GM21390 (cell line): ENCODE results near the gene SCYGR6.

Experiments
- ATAC-seq: cut with Tn5 transposase; IDR thresholded peaks from one replicate; pipeline ENCODE4 v1.9.1; 2021; ENCODE audit not compliant: unreplicated experiment

SCYGR6 gene

GRCh38 chr2:227716501-227716900, 8.1 kb downstream of the SCYGR6 start:
- ATAC-seq: no peak

GRCh38 chr2:227713291-227713690, 11.3 kb downstream of the SCYGR6 start:
- ATAC-seq: no peak

- ATAC-seq: no peak
Measured at GRCh38 chr2:227710986-227711385, 13.6 kb downstream of the SCYGR6 start.

DNA sequence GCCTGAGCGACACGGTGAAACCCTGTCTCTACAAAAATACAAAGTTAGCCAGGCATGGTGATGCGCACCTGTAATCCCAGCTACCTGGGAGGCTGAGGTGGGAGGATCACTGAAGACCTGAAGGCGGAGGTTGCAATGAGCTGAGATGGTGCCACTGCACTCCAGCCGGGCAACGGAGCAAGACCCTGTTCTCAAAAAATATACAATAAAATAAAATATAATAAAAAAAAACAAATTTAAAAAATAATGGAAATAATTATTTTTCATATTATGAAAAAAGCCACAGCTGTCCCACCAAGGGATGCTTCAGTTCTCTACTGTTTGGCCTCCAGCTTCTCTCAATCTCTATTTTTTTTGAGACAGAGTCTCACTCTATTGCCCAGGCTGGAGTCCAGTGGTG, 17.2 kb downstream of the SCYGR6 start:
- ATAC-seq: no peak

DNA sequence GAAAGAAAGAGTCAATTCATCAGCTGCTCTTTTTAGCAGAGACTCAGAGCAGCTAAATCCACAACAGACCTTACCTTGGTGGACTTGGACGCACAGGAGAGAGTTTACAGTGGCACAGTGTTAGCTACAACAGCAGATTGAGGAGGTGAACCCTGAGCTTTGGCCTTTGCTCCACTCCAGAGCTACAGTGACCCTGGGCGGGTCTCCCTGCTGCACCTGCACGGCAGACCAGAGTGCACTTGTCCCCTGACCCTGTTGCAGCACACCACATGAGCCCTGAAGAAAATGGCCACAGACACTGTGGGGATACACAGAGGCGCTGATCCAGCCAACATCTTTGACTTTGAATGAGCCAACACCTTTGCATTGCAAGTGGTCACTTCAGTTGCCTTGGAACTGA, 17.7 kb downstream of the SCYGR6 start:
- ATAC-seq: no peak

- ATAC-seq: no peak
Measured at GRCh38 chr2:227703961-227704360, 20.6 kb downstream of the SCYGR6 start.

- ATAC-seq: no peak
Measured at GRCh38 chr2:227703280-227703732, 21.3 kb downstream of the SCYGR6 start.

- ATAC-seq: no peak
Measured at GRCh38 chr2:227701556-227701955, 23.0 kb downstream of the SCYGR6 start.

DNA sequence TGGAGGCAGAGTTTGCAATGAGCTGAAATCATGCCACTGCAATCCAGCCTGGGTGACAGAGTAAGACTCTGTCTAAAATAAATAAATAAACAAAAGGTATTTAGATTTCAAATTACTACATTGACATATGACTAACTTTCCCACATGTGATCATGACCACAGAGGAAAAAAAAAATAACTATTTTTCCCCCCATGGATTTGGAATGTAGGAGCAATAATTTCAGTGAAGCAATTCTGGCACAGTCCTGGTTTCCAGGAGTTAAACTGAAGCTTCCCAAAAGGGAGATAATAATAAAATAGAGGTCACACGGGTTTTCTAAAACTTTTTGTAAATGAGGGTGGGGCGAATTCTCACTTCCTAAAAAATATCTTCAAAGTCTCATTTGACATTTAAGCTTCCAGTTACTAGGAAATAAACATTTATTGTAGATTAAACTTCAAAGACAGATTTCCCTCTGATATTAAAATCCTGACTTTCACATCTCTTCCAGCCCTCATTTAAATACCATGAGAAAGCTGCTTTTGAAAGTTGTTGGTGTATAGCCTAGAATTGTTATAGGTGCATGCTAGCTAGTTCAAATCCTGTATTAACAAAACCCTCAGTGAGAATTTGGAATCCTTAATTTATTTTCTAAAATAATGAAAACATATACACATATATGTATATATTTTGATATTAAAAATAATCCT, 27.4 kb downstream of the SCYGR6 start:
- no peak for ATAC-seq

DNA sequence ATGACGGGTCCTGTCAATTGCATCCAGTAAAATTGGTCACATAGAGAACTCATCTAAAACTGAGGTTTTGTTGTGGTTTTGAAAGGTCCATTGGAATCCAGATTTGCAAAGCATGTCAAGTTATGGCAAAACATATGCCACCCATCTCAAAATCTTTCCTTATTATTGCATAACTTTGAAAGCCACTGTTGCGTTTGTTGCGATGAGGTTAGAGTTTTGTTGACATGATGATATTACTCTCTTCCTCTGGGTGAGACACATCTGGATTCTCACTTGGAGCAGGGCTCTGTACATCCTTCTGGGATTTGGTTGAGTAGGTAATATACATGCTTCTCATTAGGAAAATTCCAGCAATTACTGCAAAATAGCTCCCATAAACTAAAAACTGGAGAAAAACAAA, 37.4 kb downstream of the SCYGR6 start:
- no peak for ATAC-seq

DNA sequence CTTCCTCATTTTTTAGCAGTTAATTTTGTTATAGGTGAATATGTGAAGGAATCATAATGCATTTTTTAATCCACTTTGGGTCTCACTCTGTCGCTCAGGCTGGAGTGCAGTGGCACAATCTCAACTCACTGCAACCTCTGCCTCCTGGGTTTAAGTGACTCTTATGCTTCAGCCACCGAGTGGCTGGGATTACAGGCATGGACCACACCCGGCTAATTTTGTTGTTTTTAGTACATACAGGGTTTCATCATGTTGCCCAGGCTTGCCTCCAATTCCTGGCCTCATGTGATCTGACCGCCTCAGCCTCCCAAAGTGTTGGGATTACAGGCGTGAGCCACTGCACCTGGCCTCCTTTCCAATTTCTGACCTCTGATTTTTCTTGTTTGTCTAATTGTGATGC, 40.3 kb downstream of the SCYGR6 start:
- ATAC-seq: no peak

- ATAC-seq: no peak
Measured at GRCh38 chr2:227677928-227678327, 46.6 kb downstream of the SCYGR6 start.

DNA sequence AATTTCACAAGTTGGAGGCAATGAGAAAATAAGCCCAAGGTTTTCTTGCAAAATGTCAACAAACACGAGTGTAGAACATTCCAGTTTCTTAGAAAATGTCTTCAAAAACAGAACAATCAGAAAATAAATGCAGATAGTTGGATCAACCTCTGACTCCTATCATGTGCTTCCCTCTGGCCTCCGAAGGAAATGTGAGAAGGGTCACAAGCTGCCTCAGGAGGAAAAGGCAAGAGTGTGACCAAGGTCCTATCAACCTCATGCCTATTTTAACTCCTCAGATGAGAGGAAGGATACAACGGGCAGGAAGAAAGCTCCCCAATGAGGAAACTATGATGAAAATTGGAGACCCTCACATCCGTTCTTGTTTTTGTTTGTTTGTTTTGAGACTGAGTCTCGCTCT, 50.1 kb downstream of the SCYGR6 start:
- ATAC-seq: no peak
